ENCODE measurements around the gene CORO2B. TPM values are rescaled to one million over a fixed set of nuclear protein-coding genes. Genes with fewer than 3 reads are reported as not detected.

The CORO2B gene
- polyA plus RNA-seq, 1 of the 3 experiments (the other 2 are of a cell fraction) = 3.6 TPM

DNA sequence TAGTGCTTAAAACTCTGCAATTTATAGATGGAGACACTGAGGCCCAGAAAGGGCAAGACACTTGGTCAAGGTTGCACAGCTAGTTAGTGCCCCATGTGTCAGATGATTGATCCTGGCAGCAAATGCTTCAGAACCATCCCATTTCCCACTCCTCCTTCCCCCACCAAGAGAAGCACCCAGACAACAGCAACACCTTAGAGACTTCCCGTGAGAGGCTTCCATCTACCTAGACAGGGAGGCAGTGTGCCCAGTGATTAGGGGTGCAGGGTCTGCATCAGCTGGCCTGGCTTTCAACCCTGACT lies 77.6 kb downstream of the CORO2B start:
- H3K9ac ChIP-seq = no peak overlapping the region
- H2AFZ ChIP-seq (ENCODE audit: low read depth) = no peak overlapping the region
- H4K20me1 ChIP-seq (ENCODE audit: insufficient read depth) = no peaks in the 10 kb centered on the region
- H3K27ac ChIP-seq (ENCODE audit: low read depth in 2 of 2, low read length in 1 of 2) = no peak overlapping the region
- no peaks in the 10 kb centered on the region for H3F3A ChIP-seq (replicated peaks; ENCODE audit: insufficient read depth)
- no peaks in the 10 kb centered on the region for H3K27me3 ChIP-seq (ENCODE audit: insufficient read depth)
- H3K36me3 ChIP-seq (replicated peaks in 1 of 2; ENCODE audit: control insufficient read depth in 1 of 2, insufficient read depth in 2 of 2, low read length in 1 of 2) = no peaks in the 10 kb centered on the region
- ChIA-PET POLR2A (no interaction called here), CTCF (interaction anchor here (0.6 to 3.3 kb wide), 4 partner anchors 17 to 268 kb away, joined by 3 to 16 read pairs (median 6); no protein-coding TSS in a partner anchor)
- TF ChIP-seq NFIC (IDR thresholded peaks at IDR 0.05; ENCODE audit: borderline replicate concordance) = no peak
- H3K4me3 ChIP-seq (ENCODE audit: low read depth in 2 of 2, low read length in 1 of 2) = no peak overlapping the region
- no peaks in the 10 kb centered on the region for H3K9me3 ChIP-seq
- peaks cover 0 to 12% of the 10 kb centered on the region in 2 experiments; a peak in 1 of 4 replicates for H3K4me1 ChIP-seq (ENCODE audit: control insufficient read depth in 1 of 2, insufficient read depth in 2 of 2, low read depth in 1 of 2, low read length in 1 of 2)
- no peaks in the 10 kb centered on the region for H3K79me2 ChIP-seq (ENCODE audit: insufficient read depth)
- H3K4me2 ChIP-seq = no peak overlapping the region
- 91% methylated on average over 1 of the region's 1 CpG for WGBS (ENCODE audit: low lambda C conversion rate)
- no peak for DNase-seq
- no peaks in the 10 kb centered on the region for H3K9me2 ChIP-seq

- H3K9me3 ChIP-seq = no peaks in the 10 kb centered on the region
- peaks cover 0 to 2% of the 10 kb centered on the region in 2 experiments; a peak in 1 of 4 replicates for H3K4me1 ChIP-seq (ENCODE audit: control insufficient read depth in 1 of 2, insufficient read depth in 2 of 2, low read depth in 1 of 2, low read length in 1 of 2)
- no peaks in the 10 kb centered on the region for H3K36me3 ChIP-seq (replicated peaks in 1 of 2; ENCODE audit: control insufficient read depth in 1 of 2, insufficient read depth in 2 of 2, low read length in 1 of 2)
- H4K20me1 ChIP-seq (ENCODE audit: insufficient read depth) = no peaks in the 10 kb centered on the region
- CTCF ChIA-PET = interaction anchor here (1.0 to 3.1 kb wide), 7 partner anchors 12 to 218 kb away, joined by 3 to 10 read pairs (median 4); no protein-coding TSS in a partner anchor
- DNase-seq = no peak
- no peak overlapping the region for H3K27ac ChIP-seq (ENCODE audit: low read depth in 2 of 2, low read length in 1 of 2)
- H3F3A ChIP-seq (replicated peaks; ENCODE audit: insufficient read depth) = no peaks in the 10 kb centered on the region
- H3K4me3 ChIP-seq (ENCODE audit: low read depth in 2 of 2, low read length in 1 of 2) = no peak overlapping the region
- H3K9me2 ChIP-seq = no peaks in the 10 kb centered on the region
- H2AFZ ChIP-seq (ENCODE audit: low read depth) = no peak overlapping the region
- H3K79me2 ChIP-seq (ENCODE audit: insufficient read depth) = no peaks in the 10 kb centered on the region
- 82% methylated on average over 7 of the region's 8 CpGs for WGBS (ENCODE audit: low lambda C conversion rate)
- H3K27me3 ChIP-seq (ENCODE audit: insufficient read depth) = no peaks in the 10 kb centered on the region
- H3K4me2 ChIP-seq = no peak overlapping the region
- TF ChIP-seq CTCF (IDR thresholded peaks at IDR 0.05) (no peak), GABPA (IDR thresholded peaks at IDR 0.05; ENCODE audit: low read depth) (no peak), FOSL2 (IDR thresholded peaks at IDR 0.05; ENCODE audit: borderline replicate concordance, low read depth) (no peak), TAF1 (IDR thresholded peaks at IDR 0.05; ENCODE audit: borderline replicate concordance, low read depth, low read length) (no peak), USF1 (IDR thresholded peaks at IDR 0.05; ENCODE audit: borderline replicate concordance, low read depth) (no peak), RXRA (IDR thresholded peaks at IDR 0.05; ENCODE audit: borderline replicate concordance, low read depth) (no peak), MXI1 (IDR thresholded peaks at IDR 0.05; ENCODE audit: low read depth, low read length) (no peak), NRF1 (IDR thresholded peaks at IDR 0.05; ENCODE audit: low read depth, low read length) (no peak), TEAD4 (IDR thresholded peaks at IDR 0.05; ENCODE audit: borderline replicate concordance, insufficient read depth) (no peak), POLR2AphosphoS5 (IDR thresholded peaks at IDR 0.05; ENCODE audit: low read depth, low read length) (no peak), SIN3A (IDR thresholded peaks at IDR 0.05; ENCODE audit: borderline replicate concordance, low read depth, low read length) (no peak), MEF2A (IDR thresholded peaks at IDR 0.05; ENCODE audit: borderline replicate concordance, low read depth) (no peak), REST (IDR thresholded peaks at IDR 0.05; ENCODE audit: low read depth, low read length) (no peak), RCOR1 (IDR thresholded peaks at IDR 0.05; ENCODE audit: low read length) (no peak), GATA2 (CRISPR knock-in tag; IDR thresholded peaks at IDR 0.05) (no peak), RAD21 (IDR thresholded peaks at IDR 0.05; ENCODE audit: low read length) (no peak)
- TF ChIP-seq, protein P1, sequence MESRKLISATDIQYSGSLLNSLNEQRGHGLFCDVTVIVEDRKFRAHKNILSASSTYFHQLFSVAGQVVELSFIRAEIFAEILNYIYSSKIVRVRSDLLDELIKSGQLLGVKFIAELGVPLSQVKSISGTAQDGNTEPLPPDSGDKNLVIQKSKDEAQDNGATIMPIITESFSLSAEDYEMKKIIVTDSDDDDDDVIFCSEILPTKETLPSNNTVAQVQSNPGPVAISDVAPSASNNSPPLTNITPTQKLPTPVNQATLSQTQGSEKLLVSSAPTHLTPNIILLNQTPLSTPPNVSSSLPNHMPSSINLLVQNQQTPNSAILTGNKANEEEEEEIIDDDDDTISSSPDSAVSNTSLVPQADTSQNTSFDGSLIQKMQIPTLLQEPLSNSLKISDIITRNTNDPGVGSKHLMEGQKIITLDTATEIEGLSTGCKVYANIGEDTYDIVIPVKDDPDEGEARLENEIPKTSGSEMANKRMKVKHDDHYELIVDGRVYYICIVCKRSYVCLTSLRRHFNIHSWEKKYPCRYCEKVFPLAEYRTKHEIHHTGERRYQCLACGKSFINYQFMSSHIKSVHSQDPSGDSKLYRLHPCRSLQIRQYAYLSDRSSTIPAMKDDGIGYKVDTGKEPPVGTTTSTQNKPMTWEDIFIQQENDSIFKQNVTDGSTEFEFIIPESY (IDR thresholded peaks at IDR 0.05; ENCODE audit: borderline replicate concordance, low read depth) = no peak
- TF ChIP-seq, protein P2, sequence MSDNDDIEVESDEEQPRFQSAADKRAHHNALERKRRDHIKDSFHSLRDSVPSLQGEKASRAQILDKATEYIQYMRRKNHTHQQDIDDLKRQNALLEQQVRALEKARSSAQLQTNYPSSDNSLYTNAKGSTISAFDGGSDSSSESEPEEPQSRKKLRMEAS (IDR thresholded peaks at IDR 0.05; ENCODE audit: low read depth) = no peak
- H3K9ac ChIP-seq = no peak overlapping the region
- POLR2A ChIA-PET = no interaction called here
Measured at GRCh38 chr15:68658151-68658550, 79.4 kb downstream of the CORO2B start.
